HCT116 (cell line): ENCODE measurements around the gene GRM1. TPM values are rescaled to one million over a fixed set of nuclear protein-coding genes. Genes with fewer than 3 reads are reported as not detected.

Experiments
- ATAC-seq: fragments of 200-7000 bp; cut with Tn5 transposase; 2 replicates; pipeline ENCODE4 v1.9.1; 2020; ENCODE audit warnings: mild to moderate bottlenecking, moderate library complexity
- BruUV-seq: library from RNA; stranded (reverse); fragments of 400-500 nt; replicated peaks from 2 replicates; lab custom pipeline; 2021; lab: Mats Ljungman, UMichigan
- CTCF ChIA-PET: fragments of 300-600 bp; sonication (Branson Sonifier 250); formaldehyde crosslinking; loops from one replicate; lab custom pipeline; 2021; ENCODE audit warnings: antibody characterized with exemption; lab: Charles Lee
- POLR2A ChIA-PET: fragments of 300-600, 350-600 bp; sonication (Branson Sonifier 250); formaldehyde crosslinking; loops from one replicate; lab custom pipeline; 2021; ENCODE audit warnings: antibody characterized with exemption; lab: Charles Lee
- RAD21 ChIA-PET, 2 experiments: fragments of 300-600 bp; sonication (Branson Sonifier 250); formaldehyde crosslinking; loops; one replicate each; lab custom pipeline; 2023; ENCODE audit warnings: low total read pairs in 2 of 2; ENCODE audit not compliant: uncharacterized antibody in 2 of 2, unreplicated experiment in 2 of 2, low non-redundant PET in 1 of 2; lab: Charles Lee
- DNase-seq: peaks from one replicate; pipeline ENCODE4 v3.0.0-alpha.2; 2010; ENCODE audit warnings: low read depth, low spot score
- H2AFZ ChIP-seq: fragments of 200-600 bp; shearing (Covaris generic), sonication (generic); 2 replicates; pipeline ENCODE4 v1.6.1; 2017; ENCODE audit warnings: low read depth, mixed run types, mixed read lengths, antibody characterized with exemption, low read length; ENCODE audit not compliant: poor library complexity, severe bottlenecking
- H3K27ac ChIP-seq: 2 replicates; pipeline ENCODE4 v1.5.1; 2012; ENCODE audit warnings: low read depth, low read length
- H3K27me3 ChIP-seq: fragments of 200-600 bp; sonication (generic); 2 replicates; pipeline ENCODE4 v1.6.1; 2016; ENCODE audit warnings: mixed run types, low read length, mixed read lengths; ENCODE audit not compliant: insufficient read depth
- H3K36me3 ChIP-seq, 2 experiments: fragments of 200-500 bp in 1 of 2; fragments of 200-600 bp in 1 of 2; sonication (Bioruptor generic) in 1 of 2; sonication (generic) in 1 of 2; 2 replicates each; pipeline versions ENCODE4 v1.5.1 to v1.6.1; 2014 to 2016; ENCODE audit warnings: low read length in 2 of 2, inconsistent platforms in 1 of 2, mixed read lengths in 1 of 2, mixed run types in 1 of 2; ENCODE audit not compliant: insufficient read depth in 2 of 2, control insufficient read depth in 1 of 2
- H3K4me1 ChIP-seq, 2 experiments: fragments of 200-600 bp in 1 of 2; sonication (generic) in 1 of 2; 2 replicates each; pipeline versions ENCODE4 v1.5.1 to v1.6.1; 2012 to 2017; ENCODE audit warnings: low read length in 2 of 2, inconsistent platforms in 1 of 2, mild to moderate bottlenecking in 1 of 2, mixed read lengths in 1 of 2, mixed run types in 1 of 2, moderate library complexity in 1 of 2; ENCODE audit not compliant: insufficient read depth in 2 of 2, control insufficient read depth in 1 of 2
- H3K4me2 ChIP-seq: fragments of 200-600 bp; sonication (generic); 2 replicates; pipeline ENCODE4 v1.6.1; 2017; ENCODE audit warnings: mixed run types, low read length, mixed read lengths
- H3K4me3 ChIP-seq, 2 experiments: fragments of 200-600 bp in 1 of 2; sonication (generic) in 1 of 2; replicated peaks in 1 of 2; 2 replicates each; pipeline ENCODE4 v1.5.1; 2011 to 2016; ENCODE audit warnings: low read length in 2 of 2, control low read depth in 1 of 2, low read depth in 1 of 2, mild to moderate bottlenecking in 1 of 2, mixed read lengths in 1 of 2, mixed run types in 1 of 2
- H3K79me2 ChIP-seq: fragments of 200-600 bp; sonication (generic); 2 replicates; pipeline ENCODE4 v1.6.1; 2017; ENCODE audit warnings: mild to moderate bottlenecking, mixed run types, low read length, moderate library complexity, mixed read lengths; ENCODE audit not compliant: insufficient read depth
- H3K9ac ChIP-seq: fragments of 200-600 bp; sonication (generic); 2 replicates; pipeline ENCODE4 v1.6.1; 2016; ENCODE audit warnings: low read length, mixed read lengths
- H3K9me2 ChIP-seq: fragments of 200-600 bp; sonication (generic), shearing (Covaris generic); 2 replicates; pipeline ENCODE4 v1.6.1; 2017; ENCODE audit warnings: mixed run types, mild to moderate bottlenecking, moderate library complexity; ENCODE audit not compliant: insufficient read depth
- H3K9me3 ChIP-seq, 2 experiments: fragments of 200-500 bp in 1 of 2; fragments of 200-600 bp in 1 of 2; sonication (Bioruptor generic) in 1 of 2; sonication (generic) in 1 of 2; 2 replicates each; pipeline ENCODE4 v1.6.1; 2014 to 2017; ENCODE audit warnings: low read length in 2 of 2, mixed read lengths in 2 of 2, inconsistent platforms in 1 of 2, low read depth in 1 of 2, mild to moderate bottlenecking in 1 of 2, mixed run types in 1 of 2, moderate library complexity in 1 of 2; ENCODE audit not compliant: control insufficient read depth in 1 of 2, insufficient read depth in 1 of 2
- H4K20me1 ChIP-seq: fragments of 200-600 bp; sonication (generic), shearing (Covaris generic); 2 replicates; pipeline ENCODE4 v1.6.1; 2017; ENCODE audit warnings: mixed run types, mild to moderate bottlenecking, moderate library complexity; ENCODE audit not compliant: insufficient read depth
- ATF3 ChIP-seq: IDR thresholded peaks from 2 replicates; pipeline ENCODE4 v1.6.1; 2012
- CBX3 ChIP-seq: IDR thresholded peaks from 2 replicates; pipeline ENCODE4 v1.6.1; 2012; ENCODE audit warnings: low read depth
- CTCF ChIP-seq, 3 experiments: fragments of 200-600 bp in 1 of 3; sonication (generic) in 1 of 3; IDR thresholded peaks in 2 of 3; conservative IDR thresholded peaks in 1 of 3; 2 replicates each; pipeline ENCODE4 v1.5.1; 2012 to 2017; ENCODE audit warnings: low read depth in 2 of 3, low read length in 2 of 3, antibody characterized with exemption in 1 of 3, borderline replicate concordance in 1 of 3, control low read depth in 1 of 3, mild to moderate bottlenecking in 1 of 3, mixed read lengths in 1 of 3, mixed run types in 1 of 3, moderate library complexity in 1 of 3; ENCODE audit not compliant: insufficient read depth in 1 of 3
- EGR1 ChIP-seq: IDR thresholded peaks from 2 replicates; pipeline ENCODE4 v1.6.1; 2012; ENCODE audit warnings: low read depth
- EZH2 ChIP-seq: fragments of 200-600 bp; sonication (generic); IDR thresholded peaks from 2 replicates; pipeline ENCODE4 v1.6.1; 2017; ENCODE audit warnings: antibody characterized with exemption, mixed run types
- EZH2phosphoT487 ChIP-seq: fragments of 200-600 bp; IDR thresholded peaks from 2 replicates; pipeline ENCODE4 v1.6.1; 2018; ENCODE audit warnings: antibody characterized with exemption, borderline replicate concordance
- FOSL1 ChIP-seq: IDR thresholded peaks from 2 replicates; pipeline ENCODE4 v1.6.1; 2012; ENCODE audit warnings: low read depth
- JUND ChIP-seq: IDR thresholded peaks from 2 replicates; pipeline ENCODE4 v1.6.1; 2012
- MAX ChIP-seq: IDR thresholded peaks from 2 replicates; pipeline ENCODE4 v1.6.1; 2012
- POLR2A ChIP-seq: IDR thresholded peaks from 2 replicates; pipeline ENCODE4 v1.7.0; 2011; ENCODE audit warnings: borderline replicate concordance; ENCODE audit not compliant: insufficient read depth, insufficient read length; ENCODE audit errors: extremely low read depth
- POLR2AphosphoS5 ChIP-seq: IDR thresholded peaks from 2 replicates; pipeline ENCODE4 v1.6.1; 2011; ENCODE audit warnings: mild to moderate bottlenecking, low read depth, low read length, moderate library complexity
- REST ChIP-seq: IDR thresholded peaks from 2 replicates; pipeline ENCODE4 v1.6.1; 2012; ENCODE audit warnings: low read depth
- SP1 ChIP-seq: IDR thresholded peaks from 2 replicates; pipeline ENCODE4 v1.6.1; 2012; ENCODE audit warnings: low read depth
- TCF7L2 ChIP-seq: IDR thresholded peaks from 2 replicates; pipeline ENCODE4 v1.7.0; 2011; ENCODE audit warnings: borderline replicate concordance, inconsistent platforms; ENCODE audit not compliant: insufficient read depth, insufficient read length; ENCODE audit errors: extremely low read depth
- YY1 ChIP-seq: IDR thresholded peaks from 2 replicates; pipeline ENCODE4 v1.6.1; 2011; ENCODE audit warnings: low read length, low read depth, moderate library complexity, mild to moderate bottlenecking; ENCODE audit not compliant: insufficient replicate concordance; ENCODE audit errors: extremely low read depth
- ZNF274 ChIP-seq: fragments of 200-500 bp; sonication (Bioruptor generic); IDR thresholded peaks from 2 replicates; pipeline ENCODE4 v1.6.1; 2014; ENCODE audit warnings: mild to moderate bottlenecking, low read depth, low read length, inconsistent platforms
- intact Hi-C: fragments of 100-400 bp; cut with micrococcal nuclease; formaldehyde crosslinking; loops from 2 replicates; pipeline ENCODE4 v1.10.0; 2022
- total RNA-seq: library from RNA; stranded (reverse); gene quantifications from one replicate; pipeline ENCODE4 v1.2.1, GENCODE V29; 2021; ENCODE audit not compliant: unreplicated experiment

Gene GRM1
- total RNA-seq, 1 experiment from 2014 or later, result not detected

GRCh38 chr6:146422789-146423375 lies 394.0 kb downstream of the GRM1 start:
- no peak overlapping the region for H3K4me3 ChIP-seq
- H3K4me1 ChIP-seq, result no peaks in the 10 kb centered on the region
- RAD21 ChIA-PET, result no interaction called here
- no peaks in the 10 kb centered on the region for H3K9me3 ChIP-seq
- H3K36me3 ChIP-seq, result no peaks in the 10 kb centered on the region
- no TSS peak for BruUV-seq
- TF ChIP-seq EGR1 (no peak), EZH2phosphoT487 (no peak), FOSL1 (no peak), REST (no peak), POLR2A (no peak), CBX3 (no peak), EZH2 (no peak), SP1 (no peak), ATF3 (no peak), YY1 (no peak), MAX (no peak), POLR2AphosphoS5 (no peak), CTCF (IDR thresholded peaks at IDR 0.05 in 2 of 3, conservative IDR thresholded peaks at IDR 0.05 in 1 of 3; ENCODE audit: borderline replicate concordance in 1 of 3, insufficient read depth in 1 of 3, low read depth in 2 of 3, low read length in 2 of 3) (no peak), TCF7L2 (no peak), ZNF274 (no peak), JUND (no peak)
- ATAC-seq (no peak), DNase-seq (no peak)
- H3K79me2 ChIP-seq, result no peaks in the 10 kb centered on the region
- no peak overlapping the region for H3K4me2 ChIP-seq
- intact Hi-C loops, result no loop called here
- no peaks in the 10 kb centered on the region for H3K9me2 ChIP-seq
- no peak overlapping the region for H3K27ac ChIP-seq
- CTCF ChIA-PET, result no interaction called here
- peaks cover 28% of the 10 kb centered on the region for H3K27me3 ChIP-seq
- no peak overlapping the region for H2AFZ ChIP-seq
- POLR2A ChIA-PET, result no interaction called here
- H3K9ac ChIP-seq, result no peak overlapping the region
- no peaks in the 10 kb centered on the region for H4K20me1 ChIP-seq
